Fibroblast of skin of left biceps (primary cell): ENCODE measurements around the gene LDLRAD4.

Experiments
- DNase-seq, 2 experiments: peaks; one replicate each; pipeline ENCODE4 v3.0.0-alpha.2; 2013; ENCODE audit warnings: low read depth in 2 of 2

Gene LDLRAD4

DNA sequence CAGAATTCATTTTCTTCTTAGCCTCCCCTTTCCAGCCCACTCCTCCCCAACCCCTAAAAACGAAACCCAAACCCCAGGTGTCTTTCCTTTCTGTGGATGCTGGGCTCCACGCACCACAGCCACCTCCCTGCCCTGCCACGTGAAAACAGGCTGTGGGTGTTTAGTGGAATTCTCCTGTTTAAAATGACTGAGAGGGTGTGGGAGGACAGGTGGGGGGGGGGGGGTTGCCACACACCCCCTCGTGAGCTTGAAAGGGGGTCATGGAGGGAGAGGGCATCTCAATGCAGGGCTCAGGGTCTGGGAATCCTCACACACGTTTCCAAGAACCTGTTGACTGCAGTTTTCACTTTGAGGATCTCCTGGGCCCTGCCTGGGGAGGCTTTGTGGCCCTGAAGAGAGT is 397.5 kb downstream of the LDLRAD4 start:
- no peak for DNase-seq

GRCh38 chr18:13616525-13617035 is 398.0 kb downstream of the LDLRAD4 start:
- no peak for DNase-seq

DNA sequence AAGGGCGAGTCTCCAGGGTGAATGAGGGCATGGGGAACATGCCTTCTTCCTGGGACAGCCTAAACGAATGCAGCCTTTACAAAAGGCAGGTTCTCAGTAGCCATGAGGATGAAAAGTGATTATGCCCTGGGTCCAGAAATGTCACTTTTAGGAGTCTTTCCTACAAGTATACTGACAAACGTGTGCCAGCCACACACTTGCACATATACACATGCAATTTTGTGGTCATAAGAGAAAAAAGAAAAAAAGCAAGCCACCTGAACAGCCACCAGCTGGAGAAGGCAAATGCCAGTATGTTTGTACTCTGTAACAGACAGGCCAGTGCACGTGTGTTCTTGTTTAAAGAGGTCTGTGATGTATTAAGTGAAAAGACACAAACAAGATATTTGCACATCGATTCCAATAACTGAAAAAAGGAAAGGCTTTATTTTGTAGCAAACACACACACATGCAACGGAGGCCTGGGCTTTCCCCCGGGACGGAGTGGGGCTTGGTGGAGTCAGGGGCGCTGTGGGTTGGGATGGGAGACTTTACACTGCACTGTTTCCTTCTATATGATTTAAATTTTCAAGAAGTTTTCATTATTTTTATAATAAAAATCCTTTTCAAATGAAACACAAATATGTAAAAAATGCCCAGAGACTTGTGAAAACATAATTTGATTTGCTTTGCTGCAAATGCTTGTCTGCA is 399.4 kb downstream of the LDLRAD4 start:
- DNase-seq: no peak

DNA sequence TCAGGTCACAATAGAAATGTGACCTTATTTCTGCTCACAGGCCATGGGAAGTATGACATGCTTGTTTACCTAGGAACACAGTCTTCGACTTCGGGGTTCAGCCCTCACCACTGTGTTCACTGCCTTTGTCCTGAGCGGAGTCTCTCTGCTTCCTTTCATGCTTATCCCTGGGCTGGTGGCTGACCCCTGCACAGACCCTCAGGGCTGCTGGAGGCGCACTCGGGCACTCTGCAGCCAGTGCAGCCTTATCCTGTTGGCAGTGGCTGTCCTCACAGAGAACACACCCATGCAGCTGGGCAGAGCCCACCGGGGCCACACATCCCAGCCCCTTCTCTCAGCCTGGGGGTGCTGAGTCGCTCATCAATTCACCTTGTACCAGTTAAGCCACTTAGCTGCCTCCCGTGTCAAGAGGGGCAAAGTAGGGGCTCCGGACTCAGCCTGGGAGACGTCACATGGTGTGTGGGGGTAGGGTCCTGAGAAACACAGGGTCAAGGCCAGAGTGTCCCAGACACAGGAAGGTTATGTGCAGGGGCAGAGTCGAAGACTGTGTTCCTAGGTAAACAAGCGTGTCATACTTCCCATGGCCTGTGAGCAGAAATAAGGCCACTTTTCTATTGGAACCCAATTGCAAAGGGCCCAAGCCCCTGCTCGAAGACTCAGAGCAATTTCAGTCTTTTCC is 400.3 kb downstream of the LDLRAD4 start:
- DNase-seq: no peak

- no peak for DNase-seq
These were observed 401.1 kb downstream of the LDLRAD4 start for GRCh38 chr18:13619505-13620205.

GRCh38 chr18:13620206-13620672 is 401.7 kb downstream of the LDLRAD4 start:
- no peak for DNase-seq

DNA sequence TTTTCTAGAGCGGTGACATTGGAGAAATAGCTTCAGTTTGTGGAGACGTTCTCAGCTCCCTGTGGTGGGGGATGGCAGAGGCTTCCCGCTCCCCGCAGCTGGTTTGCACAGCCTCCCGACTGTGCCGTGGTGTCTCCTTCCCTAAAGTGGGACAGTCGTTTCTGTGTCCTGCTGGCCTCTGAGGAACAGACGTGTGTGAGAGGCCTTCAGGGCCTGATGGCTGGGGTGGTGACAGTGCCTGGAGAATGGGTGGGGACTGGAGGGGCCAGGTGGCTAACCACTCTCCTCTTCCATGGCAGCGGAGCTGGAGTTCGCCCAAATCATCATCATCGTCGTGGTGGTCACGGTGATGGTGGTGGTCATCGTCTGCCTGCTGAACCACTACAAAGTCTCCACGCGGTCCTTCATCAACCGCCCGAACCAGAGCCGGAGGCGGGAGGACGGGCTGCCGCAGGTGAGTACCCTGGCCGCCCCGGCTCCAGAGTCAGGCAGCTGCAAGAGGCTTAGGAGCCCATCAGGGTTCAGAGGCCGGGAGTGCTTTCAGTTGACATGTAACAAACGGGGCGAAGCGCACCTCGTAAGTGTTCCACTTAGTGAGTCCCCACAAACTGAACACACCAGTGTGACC is 402.4 kb downstream of the LDLRAD4 start:
- DNase-seq: no peak

DNA sequence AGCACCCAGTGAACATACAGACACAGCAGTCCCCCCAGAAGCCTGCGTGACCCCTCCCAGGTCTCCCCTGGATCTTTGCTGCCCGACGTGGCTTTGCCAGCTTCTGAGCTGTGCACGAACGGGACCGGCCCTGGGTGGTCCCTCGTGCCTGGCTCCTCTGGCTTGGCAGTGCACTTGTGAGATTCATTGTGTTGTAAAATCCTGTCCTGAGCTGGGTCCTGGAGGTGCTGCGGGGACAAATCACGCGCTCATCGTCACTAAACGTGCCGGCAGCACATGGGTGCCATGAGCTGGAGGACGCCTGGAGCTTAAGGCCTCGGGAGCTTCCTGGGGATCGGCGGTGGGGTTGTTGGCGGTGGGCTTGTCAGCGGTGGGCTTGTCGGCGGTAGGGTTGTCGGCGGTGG is 402.9 kb downstream of the LDLRAD4 start:
- DNase-seq: no peak

- DNase-seq: no peak
These were observed 403.5 kb downstream of the LDLRAD4 start for GRCh38 chr18:13621886-13622619.

DNA sequence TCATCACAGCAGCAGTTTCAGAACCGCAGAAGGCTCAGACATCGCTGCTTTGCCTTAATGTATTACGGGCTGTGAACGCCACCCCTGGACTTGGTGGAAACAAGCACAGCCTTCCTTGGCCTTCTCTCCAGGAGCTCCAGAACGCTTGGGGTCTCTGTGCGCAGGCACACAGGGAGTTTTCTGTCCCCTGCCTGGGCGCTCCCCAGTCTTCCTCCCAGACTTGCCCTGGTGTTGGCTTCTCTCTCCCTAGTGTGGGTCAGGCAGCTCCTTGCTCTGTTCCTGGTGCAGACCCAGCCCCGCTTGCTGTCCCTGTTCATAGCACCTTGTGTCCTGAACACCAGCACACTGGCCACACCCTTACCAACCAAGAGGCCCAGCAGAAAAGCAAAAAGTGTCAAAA is 404.2 kb downstream of the LDLRAD4 start:
- no peak for DNase-seq

DNA sequence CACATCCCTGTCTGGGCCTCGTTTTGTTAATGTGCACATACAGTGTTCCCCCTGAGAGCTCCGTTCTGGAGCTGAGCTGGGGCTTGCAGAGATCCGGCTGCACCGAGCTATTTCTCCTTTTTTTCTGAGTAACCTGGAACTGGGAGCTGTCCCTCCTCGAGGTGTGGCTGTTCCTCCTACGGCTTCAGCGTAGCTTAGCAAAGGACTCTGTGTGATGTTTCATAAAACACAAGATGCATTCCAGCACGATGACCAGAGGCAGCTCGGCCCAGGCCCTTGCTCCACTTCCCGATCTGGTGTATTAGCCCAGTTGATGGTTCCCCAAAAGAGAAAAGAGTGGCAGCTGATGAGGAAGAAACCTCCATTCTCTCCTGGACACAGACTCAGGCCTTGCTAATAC is 404.8 kb downstream of the LDLRAD4 start:
- no peak for DNase-seq

- no peak for DNase-seq
These were observed 405.3 kb downstream of the LDLRAD4 start for GRCh38 chr18:13623871-13624270.

GRCh38 chr18:13624563-13625237 is 406.1 kb downstream of the LDLRAD4 start:
- DNase-seq: no peak

DNA sequence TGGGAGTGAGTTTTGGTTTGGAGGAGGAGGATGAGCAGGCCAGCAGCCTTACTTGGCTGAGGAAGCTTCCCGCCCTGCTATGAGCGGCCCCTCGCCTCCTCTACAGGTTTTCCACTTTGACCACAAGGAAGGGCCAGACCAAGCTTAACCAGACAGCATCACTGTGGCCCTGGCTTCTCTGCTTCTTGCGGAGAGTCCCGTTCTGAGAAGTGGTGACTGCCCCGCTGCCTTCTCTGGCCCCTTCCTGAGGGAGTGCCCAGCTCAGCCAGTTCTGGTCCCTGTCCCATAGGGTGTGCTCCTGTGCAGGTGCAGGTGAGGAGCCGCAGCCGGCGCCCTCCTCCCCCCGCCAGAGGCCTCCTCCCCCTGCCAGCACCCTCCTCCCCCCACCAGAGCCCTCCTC is 406.8 kb downstream of the LDLRAD4 start:
- no peak for DNase-seq

GRCh38 chr18:13625843-13626543 is 407.4 kb downstream of the LDLRAD4 start:
- DNase-seq: no peak

- no peak for DNase-seq
These were observed 408.0 kb downstream of the LDLRAD4 start for GRCh38 chr18:13626544-13626908.

- no peak for DNase-seq
These were observed 409.1 kb downstream of the LDLRAD4 start for GRCh38 chr18:13627639-13628038.

- no peak for DNase-seq
These were observed 409.7 kb downstream of the LDLRAD4 start for GRCh38 chr18:13628211-13628610.

- peak; percentile 8 to 14 for DNase-seq
These were observed 411.5 kb downstream of the LDLRAD4 start for GRCh38 chr18:13629841-13630715.
